Measurements from ENCODE around the gene PRRG2. TPM values are rescaled to one million over a fixed set of nuclear protein-coding genes. Genes with fewer than 3 reads are reported as not detected.

PRRG2 gene
- total and polyA plus RNA-seq, 2 of the 13 experiments (the other 11 are each of a cell fraction or from before 2014, with no cell fraction given): 0.66 to 0.82 TPM

DNA sequence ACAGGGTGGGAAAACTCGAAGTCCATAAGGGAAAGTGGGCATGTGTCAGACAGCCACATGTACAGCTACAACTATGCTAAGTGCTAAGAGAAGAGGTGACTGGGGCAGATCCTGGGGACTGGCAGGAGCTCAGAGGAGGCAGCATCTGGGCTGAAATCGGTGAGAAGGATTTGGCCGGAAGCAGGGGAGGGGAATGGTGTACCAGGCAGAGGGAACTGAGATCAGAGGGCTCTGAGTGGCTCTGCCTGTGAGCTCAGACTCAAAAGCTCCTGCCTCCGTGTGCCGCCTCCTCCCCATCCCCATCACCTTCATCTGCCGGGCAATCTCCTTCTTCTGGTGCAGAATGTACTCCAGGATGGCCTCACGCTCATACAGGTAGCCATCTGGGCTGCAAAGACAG, 22.5 kb upstream of the PRRG2 start (continued):
- TF ChIP-seq, protein P1, sequence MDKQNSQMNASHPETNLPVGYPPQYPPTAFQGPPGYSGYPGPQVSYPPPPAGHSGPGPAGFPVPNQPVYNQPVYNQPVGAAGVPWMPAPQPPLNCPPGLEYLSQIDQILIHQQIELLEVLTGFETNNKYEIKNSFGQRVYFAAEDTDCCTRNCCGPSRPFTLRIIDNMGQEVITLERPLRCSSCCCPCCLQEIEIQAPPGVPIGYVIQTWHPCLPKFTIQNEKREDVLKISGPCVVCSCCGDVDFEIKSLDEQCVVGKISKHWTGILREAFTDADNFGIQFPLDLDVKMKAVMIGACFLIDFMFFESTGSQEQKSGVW (CRISPR knock-in tag; IDR thresholded peaks at IDR 0.05; ENCODE audit: borderline replicate concordance): no peak
- TF ChIP-seq ZNF775 (CRISPR knock-in tag; IDR thresholded peaks at IDR 0.05; ENCODE audit: borderline replicate concordance): no peak

DNA sequence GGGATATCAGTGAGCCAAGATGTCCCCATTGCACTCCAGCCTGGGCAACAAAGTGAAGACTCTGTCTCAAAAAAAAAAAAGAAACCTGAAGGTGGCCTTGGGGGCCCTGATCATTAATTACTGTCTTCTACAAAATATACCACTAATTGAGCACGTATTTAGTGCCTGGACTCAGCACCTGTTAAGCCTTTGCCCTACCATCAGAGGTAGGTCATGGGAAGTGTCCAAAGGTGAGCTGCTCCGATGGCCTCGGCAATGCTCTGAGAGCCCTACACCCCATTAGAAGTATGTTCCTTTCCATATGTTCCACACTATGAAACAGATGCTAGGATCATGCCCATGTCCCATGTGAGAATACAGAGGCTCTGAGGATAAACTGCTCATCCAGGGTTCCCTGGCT, 21.7 kb upstream of the PRRG2 start:
- no peaks in the 10 kb centered on the region for H3K9me3 ChIP-seq (ENCODE audit: low read length)
- no peaks in the 10 kb centered on the region for H4K20me1 ChIP-seq (ENCODE audit: insufficient read depth, low read length)
- H3K4me2 ChIP-seq (ENCODE audit: low read depth, low read length): no peak overlapping the region
- no TSS peak for BruUV-seq (replicated peaks)
- in situ Hi-C loops (cut with HindIII; ENCODE audit: extremely low pct_ligation_motif_present, low pct_unique_long_range_greater_than_20kb): no loop called here
- no peak overlapping the region for H3K27ac ChIP-seq (ENCODE audit: extremely low read length, insufficient read depth, low read length)
- no peak for TF ChIP-seq NAIF1 (CRISPR knock-in tag; IDR thresholded peaks at IDR 0.05; ENCODE audit: borderline replicate concordance)
- no peak for TF ChIP-seq KDM1A (CRISPR knock-in tag; IDR thresholded peaks at IDR 0.05)
- no peak for TF ChIP-seq FOXK2 (IDR thresholded peaks at IDR 0.05)
- no peak for TF ChIP-seq CENPX (CRISPR knock-in tag; IDR thresholded peaks at IDR 0.05)
- no peak for TF ChIP-seq ZNF451 (CRISPR knock-in tag; IDR thresholded peaks at IDR 0.05)
- TF ChIP-seq ZFP37 (CRISPR knock-in tag; IDR thresholded peaks at IDR 0.05; ENCODE audit: borderline replicate concordance): no peak
- no peak for TF ChIP-seq POGZ (CRISPR knock-in tag; IDR thresholded peaks at IDR 0.05)
- no peak for TF ChIP-seq RCOR2 (CRISPR knock-in tag; IDR thresholded peaks at IDR 0.05)
- no peak for TF ChIP-seq ZNF326 (CRISPR knock-in tag; IDR thresholded peaks at IDR 0.05; ENCODE audit: borderline replicate concordance)
- TF ChIP-seq ZNF331 (CRISPR knock-in tag; IDR thresholded peaks at IDR 0.05): no peak
- no peak for TF ChIP-seq RBM39 (IDR thresholded peaks at IDR 0.05; ENCODE audit: low read depth, low read length, poor library complexity, severe bottlenecking)
- TF ChIP-seq, protein P2, sequence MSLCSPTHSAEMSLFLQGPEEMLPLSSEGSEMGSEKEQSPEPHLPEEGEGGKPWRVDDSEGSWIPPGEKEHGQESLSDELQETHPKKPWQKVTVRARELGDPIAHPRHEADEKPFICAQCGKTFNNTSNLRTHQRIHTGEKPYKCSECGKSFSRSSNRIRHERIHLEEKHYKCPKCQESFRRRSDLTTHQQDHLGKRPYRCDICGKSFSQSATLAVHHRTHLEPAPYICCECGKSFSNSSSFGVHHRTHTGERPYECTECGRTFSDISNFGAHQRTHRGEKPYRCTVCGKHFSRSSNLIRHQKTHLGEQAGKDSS (CRISPR knock-in tag; IDR thresholded peaks at IDR 0.05; ENCODE audit: borderline replicate concordance, low read depth): no peak
- TF ChIP-seq NCOA5 (CRISPR knock-in tag; IDR thresholded peaks at IDR 0.05): no peak
- no peak for TF ChIP-seq MBD4 (IDR thresholded peaks at IDR 0.05; ENCODE audit: borderline replicate concordance, low read length)
- H3K36me3 ChIP-seq (replicated peaks in 1 of 2; ENCODE audit: control insufficient read depth in 1 of 2, insufficient read depth in 2 of 2, low read length in 2 of 2): peaks cover 18 to 46% of the 10 kb centered on the region in 2 experiments
- H3K79me2 ChIP-seq (ENCODE audit: insufficient read depth, low read length): peaks cover 3% of the 10 kb centered on the region
- H3K4me1 ChIP-seq (ENCODE audit: insufficient read depth, low read length): peaks cover 35% of the 10 kb centered on the region
- H3K27me3 ChIP-seq (ENCODE audit: control insufficient read depth in 1 of 2, insufficient read depth in 2 of 2, low read length in 2 of 2): no peaks in the 10 kb centered on the region
- ChIA-PET POLR2A (no interaction called here), CTCF (ENCODE audit: low intra/inter-chr PET ratio, low total read pairs) (no interaction called here)
- ATAC-seq (no peak), DNase-seq (ENCODE audit: low spot score) (no peak), FAIRE-seq (no peak)
- 96% methylated on average over 3 of the region's 3 CpGs for WGBS (ENCODE audit: low lambda C conversion rate)
- no peak overlapping the region for H3K9ac ChIP-seq (ENCODE audit: insufficient read depth, low read depth, low read length)
- H2AFZ ChIP-seq (ENCODE audit: low read length): no peak overlapping the region
- intact Hi-C loops (cut with micrococcal nuclease; ENCODE audit: unreplicated experiment): no loop called here
- H3K4me3 ChIP-seq (replicated peaks in 1 of 3; ENCODE audit: insufficient read depth in 1 of 3, low read depth in 2 of 3, low read length in 3 of 3): no peak overlapping the region

Measured in HepG2 (cell line).